ENCODE results near the gene TTLL4.

The TTLL4 gene

GRCh38 chr2:218710687-218711549, at the start of gene TTLL4:
TTLL4 (plus strand) TSS chr2:218710835; CDS start chr2:218737677, 26,842 bp downstream.
- TF ChIP-seq CTCF (IDR thresholded peaks at IDR 0.05; ENCODE audit: insufficient read depth, missing control alignments), result peak; percentile 74
- FAIRE-seq (no peak), DNase-seq (ENCODE audit: insufficient read length, low spot score) (peak; percentile 97)

GRCh38 chr2:218662377-218662776, 48.3 kb upstream of the TTLL4 start:
- no peak for TF ChIP-seq CTCF (IDR thresholded peaks at IDR 0.05; ENCODE audit: insufficient read depth, missing control alignments)
- no peak for DNase-seq (ENCODE audit: insufficient read length, low spot score)
- no peak for FAIRE-seq

GRCh38 chr2:218662827-218663226, 47.8 kb upstream of the TTLL4 start:
- FAIRE-seq, result no peak
- DNase-seq (ENCODE audit: insufficient read length, low spot score), result no peak
- TF ChIP-seq CTCF (IDR thresholded peaks at IDR 0.05; ENCODE audit: insufficient read depth, missing control alignments), result no peak

- FAIRE-seq, result no peak
- DNase-seq (ENCODE audit: insufficient read length, low spot score), result no peak
- TF ChIP-seq CTCF (IDR thresholded peaks at IDR 0.05; ENCODE audit: insufficient read depth, missing control alignments), result no peak
These were observed 46.7 kb upstream of the TTLL4 start for GRCh38 chr2:218663901-218664300.

- TF ChIP-seq CTCF (IDR thresholded peaks at IDR 0.05; ENCODE audit: insufficient read depth, missing control alignments), result no peak
- DNase-seq (ENCODE audit: insufficient read length, low spot score) (no peak), FAIRE-seq (no peak)
These were observed 46.0 kb upstream of the TTLL4 start for GRCh38 chr2:218664653-218665052.

- no peak for FAIRE-seq
- no peak for DNase-seq (ENCODE audit: insufficient read length, low spot score)
- no peak for TF ChIP-seq CTCF (IDR thresholded peaks at IDR 0.05; ENCODE audit: insufficient read depth, missing control alignments)
These were observed 39.5 kb upstream of the TTLL4 start for GRCh38 chr2:218671097-218671653.

All from D721Med (cell line).